H1 (cell line): ENCODE data around the gene CTNND2. TPM values are rescaled to one million over a fixed set of nuclear protein-coding genes. Genes with fewer than 3 reads are reported as not detected.

Experiments
- CTCF ChIA-PET: fragments of 300-600 bp; sonication (Branson Sonifier 250); formaldehyde crosslinking; loops from one replicate; lab custom pipeline; 2021; ENCODE audit not compliant: partially characterized antibody; lab: Charles Lee
- POLR2A ChIA-PET: fragments of 300-600 bp; sonication (Branson Sonifier 250); formaldehyde crosslinking; loops from one replicate; lab custom pipeline; 2021; ENCODE audit warnings: inconsistent platforms; ENCODE audit not compliant: partially characterized antibody; lab: Charles Lee
- DNase-seq, 2 experiments: peaks; one replicate each; pipeline versions ENCODE4 v3.0.0 to v3.0.0-alpha.2; 2010 to 2022; ENCODE audit warnings: low spot score in 2 of 2, low read depth in 1 of 2, mixed read lengths in 1 of 2
- FAIRE-seq: peaks from 2 replicates; lab custom pipeline; 2011; peaks lifted over from hg19 to GRCh38; lab: Jason Lieb, UNC
- H2AFZ ChIP-seq: 2 replicates; pipeline ENCODE4 v1.8.1; 2012; ENCODE audit warnings: low read length, inconsistent platforms
- H2AK5ac ChIP-seq: 2 replicates; pipeline ENCODE4 v1.6.1; 2013; ENCODE audit warnings: low read depth, low read length
- H2BK120ac ChIP-seq: replicated peaks from 2 replicates; pipeline ENCODE3; 2013; ENCODE audit warnings: low read depth, low read length, inconsistent platforms
- H2BK12ac ChIP-seq: 2 replicates; pipeline ENCODE4 v1.6.1; 2013; ENCODE audit warnings: low read depth, low read length
- H2BK15ac ChIP-seq: 2 replicates; pipeline ENCODE4 v1.6.1; 2013; ENCODE audit warnings: low read length
- H2BK20ac ChIP-seq: 2 replicates; pipeline ENCODE4 v1.6.1; 2013; ENCODE audit warnings: low read length
- H2BK5ac ChIP-seq: 2 replicates; pipeline ENCODE4 v1.6.1; 2013; ENCODE audit warnings: low read depth, low read length
- H3K14ac ChIP-seq: 2 replicates; pipeline ENCODE4 v1.6.1; 2013; ENCODE audit warnings: inconsistent platforms; ENCODE audit not compliant: insufficient read length
- H3K18ac ChIP-seq: 2 replicates; pipeline ENCODE4 v1.6.1; 2013; ENCODE audit warnings: low read length; ENCODE audit errors: extremely low read depth
- H3K23ac ChIP-seq: 2 replicates; pipeline ENCODE4 v1.6.1; 2013; ENCODE audit warnings: inconsistent platforms; ENCODE audit not compliant: insufficient read length
- H3K23me2 ChIP-seq: 2 replicates; pipeline ENCODE4 v1.6.1; 2013; ENCODE audit warnings: low read depth, low read length
- H3K27ac ChIP-seq: 2 replicates; pipeline ENCODE4 v1.6.1; 2011; ENCODE audit warnings: low read depth, low read length, inconsistent platforms
- H3K27me3 ChIP-seq, 4 experiments: replicated peaks in 1 of 4; 1 replicate in 1 of 4; 2 replicates in 3 of 4; pipeline versions ENCODE4 v1.6.1 to v1.8.1; 2011 to 2013; ENCODE audit warnings: low read length in 3 of 4, mild to moderate bottlenecking in 3 of 4, inconsistent platforms in 2 of 4, mixed read lengths in 2 of 4, moderate library complexity in 1 of 4; ENCODE audit not compliant: control insufficient read depth in 3 of 4, insufficient read depth in 3 of 4; ENCODE audit errors: extremely low read depth in 1 of 4
- H3K36me3 ChIP-seq, 4 experiments: 2 replicates each; pipeline versions ENCODE4 v1.6.1 to v1.8.1; 2011 to 2013; ENCODE audit warnings: mild to moderate bottlenecking in 4 of 4, low read length in 3 of 4, moderate library complexity in 2 of 4, control low read depth in 1 of 4, inconsistent platforms in 1 of 4; ENCODE audit not compliant: insufficient read depth in 4 of 4, control insufficient read depth in 2 of 4
- H3K4ac ChIP-seq: replicated peaks from 2 replicates; pipeline ENCODE3; 2013; ENCODE audit warnings: low read length, low read depth, mixed read lengths, inconsistent platforms; ENCODE audit not compliant: insufficient read length
- H3K4me1 ChIP-seq, 4 experiments: replicated peaks in 1 of 4; 1 replicate in 1 of 4; 2 replicates in 3 of 4; pipeline versions ENCODE4 v1.6.1 to v1.8.1; 2011 to 2013; ENCODE audit warnings: low read length in 3 of 4, inconsistent platforms in 2 of 4, mixed read lengths in 1 of 4; ENCODE audit not compliant: insufficient read depth in 4 of 4, control insufficient read depth in 3 of 4
- H3K4me2 ChIP-seq, 2 experiments: 2 replicates each; pipeline versions ENCODE4 v1.6.1 to v1.8.1; 2011 to 2013; ENCODE audit warnings: low read depth in 2 of 2, low read length in 2 of 2, control low read depth in 1 of 2, inconsistent platforms in 1 of 2, mild to moderate bottlenecking in 1 of 2; ENCODE audit not compliant: insufficient read depth in 1 of 2
- H3K4me3 ChIP-seq, 4 experiments: fragments of 200-600, 300-600 bp in 1 of 4; sonication (generic), shearing (Covaris generic), sonication (Bioruptor Twin) in 1 of 4; 2 replicates each; pipeline versions ENCODE4 v1.5.1 to v1.8.1; 2011 to 2016; ENCODE audit warnings: low read length in 4 of 4, low read depth in 3 of 4, control low read depth in 2 of 4, inconsistent platforms in 2 of 4, mild to moderate bottlenecking in 2 of 4, mixed read lengths in 1 of 4, moderate library complexity in 1 of 4; ENCODE audit not compliant: insufficient read depth in 2 of 4; ENCODE audit errors: extremely low read depth in 1 of 4
- H3K56ac ChIP-seq: replicated peaks from 2 replicates; pipeline ENCODE3; 2013; ENCODE audit warnings: low read depth, mild to moderate bottlenecking, mixed read lengths, low read length, inconsistent platforms; ENCODE audit not compliant: insufficient read length
- H3K79me1 ChIP-seq: 2 replicates; pipeline ENCODE4 v1.6.1; 2013; ENCODE audit warnings: low read depth, low read length, control low read depth
- H3K79me2 ChIP-seq, 2 experiments: 2 replicates each; pipeline versions ENCODE4 v1.6.1 to v1.8.1; 2012 to 2013; ENCODE audit warnings: low read length in 2 of 2, mild to moderate bottlenecking in 2 of 2, inconsistent platforms in 1 of 2; ENCODE audit not compliant: insufficient read depth in 2 of 2, control insufficient read depth in 1 of 2
- H3K9ac ChIP-seq, 4 experiments: replicated peaks in 1 of 4; 1 replicate in 1 of 4; 2 replicates in 3 of 4; pipeline versions ENCODE4 v1.6.1 to v1.8.1; 2011 to 2013; ENCODE audit warnings: low read depth in 3 of 4, low read length in 3 of 4, control low read depth in 2 of 4, mild to moderate bottlenecking in 2 of 4, moderate library complexity in 2 of 4, inconsistent platforms in 1 of 4; ENCODE audit errors: extremely low read depth in 1 of 4
- H3K9me3 ChIP-seq, 2 experiments: 2 replicates each; pipeline versions ENCODE4 v1.6.1 to v1.8.1; 2012 to 2013; ENCODE audit warnings: mild to moderate bottlenecking in 2 of 2, moderate library complexity in 2 of 2, control low read depth in 1 of 2, inconsistent platforms in 1 of 2, low read depth in 1 of 2, low read length in 1 of 2, mixed read lengths in 1 of 2; ENCODE audit not compliant: insufficient read depth in 2 of 2
- H4K20me1 ChIP-seq, 2 experiments: replicated peaks in 1 of 2; 2 replicates each; pipeline versions ENCODE3 to v1.8.1; 2011 to 2013; ENCODE audit warnings: inconsistent platforms in 2 of 2, low read length in 2 of 2, mild to moderate bottlenecking in 1 of 2; ENCODE audit not compliant: insufficient read depth in 2 of 2, control insufficient read depth in 1 of 2
- H4K5ac ChIP-seq: 2 replicates; pipeline ENCODE4 v1.6.1; 2013; ENCODE audit warnings: low read length, low read depth, mixed read lengths, inconsistent platforms; ENCODE audit not compliant: insufficient read length
- H4K8ac ChIP-seq: 2 replicates; pipeline ENCODE4 v1.8.0; 2013; ENCODE audit warnings: mild to moderate bottlenecking, moderate library complexity, low read length, inconsistent platforms; ENCODE audit not compliant: insufficient read depth; ENCODE audit errors: extremely low read depth
- H4K91ac ChIP-seq: replicated peaks from 2 replicates; pipeline ENCODE3; 2013; ENCODE audit warnings: low read length, mixed read lengths, inconsistent platforms; ENCODE audit not compliant: insufficient read length
- BCL11A ChIP-seq, 2 experiments: IDR thresholded peaks; one replicate each; pipeline ENCODE4 v1.6.1; 2011; ENCODE audit warnings: low read depth in 2 of 2, low read length in 2 of 2, mild to moderate bottlenecking in 2 of 2
- CBX5 ChIP-seq: fragments of 300-800, 300-1000 bp; sonication (generic); IDR thresholded peaks from 2 replicates; pipeline ENCODE4 v1.7.1; 2016; ENCODE audit warnings: antibody characterized with exemption, low read length, low read depth
- HDAC6 ChIP-seq: IDR thresholded peaks from one replicate; pipeline ENCODE4 v1.7.1; 2012; ENCODE audit warnings: low read depth, mild to moderate bottlenecking, inconsistent platforms, low read length, moderate library complexity
- KDM4A ChIP-seq: IDR thresholded peaks from one replicate; pipeline ENCODE4 v1.7.1; 2012; ENCODE audit warnings: low read depth, mild to moderate bottlenecking, moderate library complexity, low read length, inconsistent platforms; ENCODE audit not compliant: severe bottlenecking
- MAFK ChIP-seq: IDR thresholded peaks from 2 replicates; pipeline ENCODE4 v1.6.1; 2012; ENCODE audit warnings: low read depth, mild to moderate bottlenecking, improper control_type of control experiment, low read length
- RXRA ChIP-seq: IDR thresholded peaks from 2 replicates; pipeline ENCODE4 v1.6.1; 2011; ENCODE audit warnings: low read depth, mild to moderate bottlenecking, low read length, moderate library complexity; ENCODE audit not compliant: insufficient read depth
- SRF ChIP-seq: IDR thresholded peaks from 2 replicates; pipeline ENCODE4 v1.6.1; 2011; ENCODE audit warnings: mild to moderate bottlenecking, low read depth, low read length, moderate library complexity
- WGBS, 2 experiments: shearing (Covaris generic) in 1 of 2; methylation state at CpG; one replicate each; pipeline versions ENCODE4 v1.1.6 to v1.1.7; 2013 to 2015; ENCODE audit warnings: low lambda C conversion rate in 2 of 2, mixed read lengths in 2 of 2, inconsistent platforms in 1 of 2, low coverage in 1 of 2, missing lambda C conversion rate in 1 of 2; ENCODE audit not compliant: insufficient replicate concordance in 2 of 2, insufficient coverage in 1 of 2, insufficient read length in 1 of 2; ENCODE audit errors: extremely low coverage in 1 of 2, missing lambda C conversion rate in 1 of 2; 5-methylcytosine and 5-hydroxymethylcytosine counted together
- polyA plus RNA-seq, 7 experiments: library from polyadenylated mRNA; depleted of rRNA in 3 of 7; stranded (reverse) in 5 of 7; unstranded in 2 of 7; fragments of >200 nt in 5 of 7; fragments of 200-250 nt in 2 of 7; gene quantifications; 1 replicate in 5 of 7; 2 replicates in 1 of 7; 4 replicates in 1 of 7; pipeline versions ENCODE4 v1.2.1 to v1.2.3, GENCODE V29; 2011 to 2013; ENCODE audit warnings: missing spikeins in 2 of 7, mixed read lengths in 2 of 7
- total RNA-seq: library from RNA; stranded (reverse); fragmentation: NEBNext Ultra II Directional; extraction: Animal tissue kit (Norgen Biotek cat#: 25700); gene quantifications from 2 replicates; pipeline ENCODE4 v1.2.1, GENCODE V29; 2021

CTNND2 gene
- total and polyA plus RNA-seq, 2 of the 8 experiments (the other 6 are each of a cell fraction or from before 2014, with no cell fraction given): 7.4 to 14.2 TPM

DNA sequence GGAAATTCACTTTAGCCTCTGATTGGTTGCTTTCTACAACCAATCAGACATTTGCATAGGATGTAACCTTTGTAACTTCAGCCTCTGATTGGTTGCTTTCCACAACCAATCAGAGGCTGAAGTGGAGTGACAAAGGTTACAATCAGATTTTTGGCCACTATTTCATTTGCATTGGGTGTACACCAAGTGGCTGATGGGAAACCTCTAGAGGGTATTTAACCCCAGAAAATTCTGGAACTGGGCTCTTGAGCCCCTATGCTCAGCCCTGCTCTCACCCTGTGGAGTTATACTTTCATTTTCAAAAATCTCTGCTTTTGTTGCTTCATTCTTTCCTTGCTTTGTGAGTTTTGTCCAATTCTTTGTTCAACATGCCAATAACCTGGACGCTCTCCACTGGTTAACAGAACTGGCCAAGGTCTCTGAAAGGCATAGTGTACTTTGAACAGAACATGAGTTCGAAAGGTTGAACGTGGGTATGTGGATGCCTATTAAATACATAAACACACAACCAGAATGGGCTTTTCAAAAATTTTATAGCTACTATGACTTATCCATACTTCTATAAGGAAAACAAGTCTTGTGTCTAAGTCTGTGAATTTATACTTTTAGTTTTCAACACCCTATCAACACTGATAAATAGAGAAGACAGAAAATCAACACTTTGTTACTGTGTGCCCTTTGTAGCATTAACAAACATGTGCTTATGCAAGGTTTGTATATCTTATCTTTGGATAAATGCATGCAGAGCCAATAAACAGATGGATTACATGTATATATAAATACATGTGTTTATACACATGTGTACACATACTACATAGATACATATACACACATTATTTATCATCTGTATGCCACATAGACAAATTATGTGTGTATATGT lies 568.1 kb downstream of the CTNND2 start:
- Histone ChIP-seq H3K56ac (no peak overlapping the region), H2BK20ac (no peak overlapping the region), H3K4me1 (no peaks in the 10 kb centered on the region), H3K4me2 (no peak overlapping the region), H4K8ac (no peak overlapping the region), H3K79me2 (no peaks in the 10 kb centered on the region), H3K23ac (no peak overlapping the region), H2AK5ac (no peak overlapping the region), H3K9me3 (no peaks in the 10 kb centered on the region), H4K5ac (no peak overlapping the region), H2BK5ac (no peak overlapping the region), H3K4ac (no peak overlapping the region), H2BK12ac (no peak overlapping the region), H3K79me1 (no peaks in the 10 kb centered on the region), H3K27me3 (no peaks in the 10 kb centered on the region), H2BK120ac (no peak overlapping the region), H3K23me2 (no peaks in the 10 kb centered on the region), H4K20me1 (no peaks in the 10 kb centered on the region), H3K4me3 (no peak overlapping the region), H4K91ac (no peak overlapping the region), H2BK15ac (no peak overlapping the region), H3K14ac (no peak overlapping the region), H3K18ac (no peak overlapping the region), H2AFZ (no peak overlapping the region), H3K9ac (no peak overlapping the region), H3K27ac (no peak overlapping the region), H3K36me3 (no peaks in the 10 kb centered on the region)
- CTCF ChIA-PET: interaction anchor here (0.5 kb wide), 1 partner anchor 641 kb away, joined by 3 read pairs; no protein-coding TSS in a partner anchor
- no peak for DNase-seq
- 91% methylated on average over 3 of the region's 3 CpGs; no CpG with 5 or more reads in 1 of the 2 experiments for WGBS, 2 experiments
- no peak for FAIRE-seq
- POLR2A ChIA-PET: no interaction called here
- TF ChIP-seq RXRA (no peak), CBX5 (no peak), KDM4A (no peak), MAFK (no peak), HDAC6 (no peak), BCL11A (IDR thresholded peaks at IDR 0.05; ENCODE audit: low read depth in 2 of 2, low read length in 2 of 2) (no peak), SRF (no peak)
